NCI-H2029 (cell line): ENCODE data around the gene ZNF335.
"Not testable (repeated sequence)": the region's sequence is repeated elsewhere in the genome, so short reads cannot be mapped to it uniquely, and the experiment has no call there.

Experiments
- DNase-seq: peaks from one replicate; lab custom pipeline; 2025; lab: John Stamatoyannopoulos, UW

Gene ZNF335

GRCh38 chr20:45970646-45971424 is 1.2 kb downstream of the ZNF335 start:
- no peak for DNase-seq

GRCh38 chr20:45969712-45970634 is 2.0 kb downstream of the ZNF335 start:
- DNase-seq, result no peak

- DNase-seq, result no peak
These were observed 2.9 kb downstream of the ZNF335 start for GRCh38 chr20:45968801-45969711.

GRCh38 chr20:45968081-45968671 is 3.8 kb downstream of the ZNF335 start:
- no peak for DNase-seq

GRCh38 chr20:45967551-45968080 is 4.4 kb downstream of the ZNF335 start:
- DNase-seq, result no peak

GRCh38 chr20:45965169-45966002 is 6.6 kb downstream of the ZNF335 start:
- no peak for DNase-seq

GRCh38 chr20:45964006-45964400 is 8.0 kb downstream of the ZNF335 start:
- no peak for DNase-seq

GRCh38 chr20:45963059-45964005 is 8.7 kb downstream of the ZNF335 start:
- peak; percentile 11 for DNase-seq

GRCh38 chr20:45962031-45962755 is 9.8 kb downstream of the ZNF335 start:
- DNase-seq, result no peak

GRCh38 chr20:45959956-45960630 is 11.9 kb downstream of the ZNF335 start:
- no peak for DNase-seq

- no peak for DNase-seq
These were observed 12.9 kb downstream of the ZNF335 start for GRCh38 chr20:45959126-45959525.

- no peak for DNase-seq
These were observed 13.4 kb downstream of the ZNF335 start for GRCh38 chr20:45958593-45958992.

GRCh38 chr20:45957021-45957941 is 14.7 kb downstream of the ZNF335 start:
- DNase-seq, result no peak

- DNase-seq, result not testable (repeated sequence)
These were observed 15.7 kb downstream of the ZNF335 start for GRCh38 chr20:45956326-45956725.

GRCh38 chr20:45953672-45954071 is 18.3 kb downstream of the ZNF335 start:
- no peak for DNase-seq

GRCh38 chr20:45952861-45953260 is 19.1 kb downstream of the ZNF335 start:
- no peak for DNase-seq
